OCI-LY3 (cell line): ENCODE results near the gene DNAJC15.
"Not testable (repeated sequence)": the region's sequence is repeated elsewhere in the genome, so short reads cannot be mapped to it uniquely, and the experiment has no call there.

ENCODE experiments used
- H2AFZ ChIP-seq: fragments of 200-600, 300-600 bp; shearing (Covaris generic); 2 replicates; pipeline ENCODE4 v1.6.0; 2014; ENCODE audit warnings: antibody characterized with exemption, low read depth, low read length
- H3K27ac ChIP-seq: fragments of 200-600, 300-600 bp; sonication (generic); 2 replicates; pipeline ENCODE4 v1.5.1; 2014; ENCODE audit warnings: mild to moderate bottlenecking, low read length, moderate library complexity, mixed read lengths
- H3K27me3 ChIP-seq: fragments of 200-600, 300-600 bp; sonication (generic); 2 replicates; pipeline ENCODE4 v1.6.1; 2014; ENCODE audit warnings: low read depth, low read length, mixed read lengths
- H3K36me3 ChIP-seq: fragments of 200-600, 300-600 bp; sonication (generic); replicated peaks from 2 replicates; pipeline ENCODE3; 2014; ENCODE audit warnings: low read depth, low read length, mixed read lengths
- H3K4me1 ChIP-seq: fragments of 300-600, 200-600 bp; sonication (generic); 2 replicates; pipeline ENCODE4 v1.6.1; 2014; ENCODE audit warnings: low read length, mixed read lengths
- H3K4me2 ChIP-seq: fragments of 200-600, 300-600 bp; sonication (generic); 2 replicates; pipeline ENCODE4 v1.6.1; 2014; ENCODE audit warnings: low read length, mixed read lengths
- H3K4me3 ChIP-seq: fragments of 300-600, 200-600 bp; sonication (generic); 2 replicates; pipeline ENCODE4 v1.5.1; 2014; ENCODE audit warnings: antibody characterized with exemption, mild to moderate bottlenecking, low read length, moderate library complexity
- H3K79me2 ChIP-seq: fragments of 300-600, 200-600 bp; shearing (Covaris generic); 2 replicates; pipeline ENCODE4 v1.6.1; 2014; ENCODE audit warnings: mild to moderate bottlenecking, low read length, mixed read lengths
- H3K9ac ChIP-seq: fragments of 300-600, 200-600 bp; shearing (Covaris generic); 2 replicates; pipeline ENCODE4 v1.6.0; 2014; ENCODE audit warnings: mild to moderate bottlenecking, low read length, moderate library complexity
- H3K9me3 ChIP-seq: fragments of 200-600, 300-600 bp; shearing (Covaris generic); 2 replicates; pipeline ENCODE4 v1.6.1; 2014; ENCODE audit warnings: low read length, mixed read lengths; ENCODE audit not compliant: insufficient read depth
- H4K20me1 ChIP-seq: fragments of 200-600, 300-600 bp; sonication (generic); 2 replicates; pipeline ENCODE4 v1.6.1; 2016; ENCODE audit warnings: low read length, mixed read lengths; ENCODE audit not compliant: insufficient read depth
- EZH2phosphoT487 ChIP-seq: fragments of 200-600 bp; shearing (Covaris generic); IDR thresholded peaks from 2 replicates; pipeline ENCODE4 v1.6.1; 2018; ENCODE audit warnings: antibody characterized with exemption, mixed run types, low read depth
- TF ChIP-seq, protein P1 (sequence below): fragments of 200-600, 300-600 bp; sonication (generic); IDR thresholded peaks from 2 replicates; pipeline ENCODE4 v1.5.1; 2014; ENCODE audit warnings: antibody characterized with exemption, low read length, low read depth

The DNAJC15 gene

DNA sequence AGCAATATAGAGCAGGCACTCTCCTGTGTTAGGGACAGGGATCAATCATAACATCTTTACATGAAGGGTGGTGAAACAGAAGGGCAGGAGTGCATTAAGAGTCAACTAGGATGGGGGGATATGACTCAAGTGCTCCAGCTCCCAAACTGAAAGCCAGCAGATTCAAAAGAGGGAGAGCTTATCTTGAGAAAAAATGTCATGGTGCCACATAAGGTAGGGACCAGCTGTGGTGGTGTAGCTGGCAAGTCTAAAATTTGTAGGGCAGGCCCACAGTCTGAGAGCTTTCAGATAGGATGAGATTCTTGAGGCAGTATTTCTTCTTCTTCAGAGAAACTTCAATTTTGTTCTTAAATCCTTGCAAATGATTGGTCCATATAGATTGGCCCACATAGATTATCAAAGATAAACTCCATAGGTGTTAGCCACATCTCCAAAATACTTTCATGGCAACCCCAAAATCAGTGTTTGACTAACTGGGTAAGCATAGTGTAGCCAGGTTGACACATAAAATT lies 19.1 kb downstream of the DNAJC15 start:
- Histone ChIP-seq H3K79me2 (peaks cover 81% of the 10 kb centered on the region), H3K36me3 (peaks cover 21% of the 10 kb centered on the region), H3K9ac (no peak overlapping the region), H3K4me3 (no peak overlapping the region), H3K27me3 (no peaks in the 10 kb centered on the region), H2AFZ (no peak overlapping the region), H4K20me1 (no peaks in the 10 kb centered on the region), H3K4me2 (peak overlapping the region; percentile 56), H3K9me3 (no peaks in the 10 kb centered on the region), H3K4me1 (peaks cover 78% of the 10 kb centered on the region), H3K27ac (peak overlapping the region; percentile 80; the same call in 1 of the 2 replicates)
- no peak for TF ChIP-seq EZH2phosphoT487
- TF ChIP-seq, protein P1, sequence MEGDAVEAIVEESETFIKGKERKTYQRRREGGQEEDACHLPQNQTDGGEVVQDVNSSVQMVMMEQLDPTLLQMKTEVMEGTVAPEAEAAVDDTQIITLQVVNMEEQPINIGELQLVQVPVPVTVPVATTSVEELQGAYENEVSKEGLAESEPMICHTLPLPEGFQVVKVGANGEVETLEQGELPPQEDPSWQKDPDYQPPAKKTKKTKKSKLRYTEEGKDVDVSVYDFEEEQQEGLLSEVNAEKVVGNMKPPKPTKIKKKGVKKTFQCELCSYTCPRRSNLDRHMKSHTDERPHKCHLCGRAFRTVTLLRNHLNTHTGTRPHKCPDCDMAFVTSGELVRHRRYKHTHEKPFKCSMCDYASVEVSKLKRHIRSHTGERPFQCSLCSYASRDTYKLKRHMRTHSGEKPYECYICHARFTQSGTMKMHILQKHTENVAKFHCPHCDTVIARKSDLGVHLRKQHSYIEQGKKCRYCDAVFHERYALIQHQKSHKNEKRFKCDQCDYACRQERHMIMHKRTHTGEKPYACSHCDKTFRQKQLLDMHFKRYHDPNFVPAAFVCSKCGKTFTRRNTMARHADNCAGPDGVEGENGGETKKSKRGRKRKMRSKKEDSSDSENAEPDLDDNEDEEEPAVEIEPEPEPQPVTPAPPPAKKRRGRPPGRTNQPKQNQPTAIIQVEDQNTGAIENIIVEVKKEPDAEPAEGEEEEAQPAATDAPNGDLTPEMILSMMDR: no peak

DNA sequence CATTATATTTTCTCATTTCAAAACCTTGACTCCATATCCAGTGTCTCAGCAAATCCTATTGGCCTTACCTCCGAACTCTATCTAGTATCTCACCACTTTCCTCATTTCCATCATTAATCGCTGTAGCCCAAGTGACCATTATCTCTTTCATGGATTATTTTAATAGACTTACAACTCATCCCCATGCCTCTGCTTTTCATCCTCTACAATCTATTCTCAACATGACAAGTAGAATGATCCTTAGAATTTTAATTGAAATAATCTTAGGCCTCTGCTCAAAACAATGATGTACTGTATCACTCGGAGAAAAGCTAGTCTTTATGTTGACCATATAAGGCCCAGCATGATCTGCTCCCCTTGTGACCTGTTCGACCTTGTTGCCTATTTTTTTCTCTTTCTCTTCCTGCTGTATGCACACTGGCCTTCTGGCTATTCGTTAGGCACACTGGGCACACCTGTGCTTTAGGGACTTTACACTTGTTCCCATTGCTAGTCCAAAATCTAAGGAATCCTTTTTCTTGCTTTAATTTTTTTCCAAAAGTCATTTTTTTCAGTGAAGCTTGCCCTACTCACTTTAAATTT lies 21.4 kb downstream of the DNAJC15 start:
- H3K9ac ChIP-seq: peak overlapping the region; percentile 72
- no peaks in the 10 kb centered on the region for H4K20me1 ChIP-seq
- no peaks in the 10 kb centered on the region for H3K27me3 ChIP-seq
- peak overlapping the region; percentile 72 for H3K4me3 ChIP-seq
- H3K9me3 ChIP-seq: no peaks in the 10 kb centered on the region
- no peak overlapping the region for H2AFZ ChIP-seq
- H3K36me3 ChIP-seq: peaks cover 13% of the 10 kb centered on the region
- H3K79me2 ChIP-seq: peaks cover 78% of the 10 kb centered on the region
- H3K4me1 ChIP-seq: peaks cover 92% of the 10 kb centered on the region
- peak overlapping the region; percentile 95 for H3K4me2 ChIP-seq
- TF ChIP-seq EZH2phosphoT487: no peak
- TF ChIP-seq, protein P1: no peak
- H3K27ac ChIP-seq: peak overlapping the region; percentile 93

DNA sequence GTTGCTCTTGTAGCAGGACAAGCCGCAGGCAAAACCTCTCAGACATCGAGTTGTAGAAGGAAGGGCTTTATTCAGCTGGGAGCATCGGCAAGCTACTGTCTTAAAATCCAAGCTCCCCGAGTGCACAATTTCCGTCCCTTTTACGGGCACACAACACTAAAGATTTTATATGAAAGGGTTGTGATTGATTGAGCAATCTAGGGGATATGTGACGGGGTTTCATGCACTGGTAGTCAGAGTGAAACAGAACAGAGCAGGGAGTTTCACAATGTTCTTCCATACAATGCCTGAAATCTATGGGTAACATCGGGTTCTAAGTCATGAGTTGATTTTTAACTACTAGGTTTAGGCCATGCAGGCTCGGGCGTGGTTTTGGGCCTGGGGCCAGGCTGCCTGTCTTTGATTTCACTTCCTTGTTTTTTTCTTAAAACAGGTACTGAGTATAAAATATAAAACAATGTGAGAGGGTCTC lies 22.0 kb downstream of the DNAJC15 start:
- H2AFZ ChIP-seq: not testable (repeated sequence)

DNA sequence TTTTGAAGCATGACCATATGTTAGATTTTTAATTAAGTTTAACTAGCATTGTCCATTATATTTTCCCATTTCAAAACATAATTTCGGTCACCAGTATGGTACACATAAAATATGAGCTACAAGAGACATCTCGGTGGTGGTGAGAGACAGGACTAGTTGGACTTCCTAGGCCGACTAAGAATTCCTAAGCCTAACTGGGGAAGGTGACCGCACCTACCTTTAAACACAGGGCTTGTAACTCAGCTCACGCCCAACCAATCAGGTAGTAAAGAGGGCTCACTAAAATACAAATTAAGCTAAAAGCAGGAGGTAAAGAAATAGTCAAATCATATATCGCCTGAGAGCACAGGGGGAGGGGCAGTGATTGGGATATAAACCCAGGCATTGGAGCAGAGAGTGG lies 22.9 kb downstream of the DNAJC15 start:
- TF ChIP-seq, protein P1: no peak
- no peak for TF ChIP-seq EZH2phosphoT487
- Histone ChIP-seq H3K36me3 (peaks cover 13% of the 10 kb centered on the region), H3K79me2 (peaks cover 84% of the 10 kb centered on the region), H3K4me3 (peak overlapping the region; percentile 66), H3K4me2 (peak overlapping the region; percentile 76), H4K20me1 (0 out of 2 replicates have a peak, but pooled peaks cover 3% of the 10 kb centered on the region), H3K27me3 (no peaks in the 10 kb centered on the region), H2AFZ (no peak overlapping the region), H3K9me3 (no peaks in the 10 kb centered on the region), H3K27ac (peak overlapping the region; percentile 93), H3K4me1 (peaks cover 87% of the 10 kb centered on the region), H3K9ac (peak overlapping the region; percentile 40)

More for the DNA sequence above, 22.0 kb downstream of the DNAJC15 start:
- H3K9me3 ChIP-seq, H3K27me3 ChIP-seq, H4K20me1 ChIP-seq: not testable (repeated sequence)
- peak overlapping the region; percentile 93 for H3K27ac ChIP-seq
- H3K79me2 ChIP-seq: peaks cover 78% of the 10 kb centered on the region
- peaks cover 13% of the 10 kb centered on the region for H3K36me3 ChIP-seq
- H3K4me3 ChIP-seq: peak overlapping the region; percentile 72
- peak overlapping the region; percentile 72 for H3K9ac ChIP-seq
- peaks cover 92% of the 10 kb centered on the region for H3K4me1 ChIP-seq
- peak overlapping the region; percentile 95 for H3K4me2 ChIP-seq
